Thoracic aorta (tissue), 2 donors: ENCODE measurements around the gene EFCAB12. TPM values are rescaled to one million over a fixed set of nuclear protein-coding genes. Genes with fewer than 3 reads are reported as not detected.
A peak's percentile ranks its signal among the peaks of the same experiment; 100 is the strongest.
"Not testable (repeated sequence)": the region's sequence is repeated elsewhere in the genome, so short reads cannot be mapped to it uniquely, and the experiment has no call there.

Source experiments
- ATAC-seq: fragments of 150-250 bp; one replicate; pipeline ENCODE4 v1.8.0; 2017; ENCODE audit warnings: low read depth; ENCODE audit not compliant: insufficient number of reproducible peaks, low FRiP score
- DNase-seq: peaks from one replicate; pipeline ENCODE4 v3.0.0-alpha.2; 2020; ENCODE audit warnings: low spot score
- H3K27ac ChIP-seq, 2 donors: fragments of 200-600 bp; sonication (generic); 1 replicate in 1 of 2; 2 replicates in 1 of 2; pipeline ENCODE4 v1.5.1; 2016; ENCODE audit warnings: mild to moderate bottlenecking in 2 of 2, moderate library complexity in 2 of 2
- H3K27me3 ChIP-seq: fragments of 200-600 bp; sonication (generic); replicated peaks from 2 replicates; pipeline ENCODE4 v1.6.0; 2016; ENCODE audit warnings: mild to moderate bottlenecking; ENCODE audit not compliant: insufficient read depth
- H3K36me3 ChIP-seq: fragments of 200-600 bp; sonication (generic); one replicate; pipeline ENCODE4 v1.5.1; 2016
- H3K4me1 ChIP-seq, 2 donors: fragments of 200-600 bp; sonication (generic); 1 replicate in 1 of 2; 2 replicates in 1 of 2; pipeline versions ENCODE4 v1.5.1 to v1.6.0; 2016; ENCODE audit warnings: low read depth in 2 of 2, mild to moderate bottlenecking in 1 of 2; ENCODE audit not compliant: control insufficient read depth in 1 of 2
- H3K4me3 ChIP-seq: fragments of 200-600 bp; sonication (generic); 2 replicates; pipeline ENCODE4 v1.5.1; 2016; ENCODE audit warnings: mild to moderate bottlenecking
- H3K9me3 ChIP-seq: fragments of 200-600 bp; sonication (generic); 2 replicates; pipeline ENCODE4 v1.5.1; 2016
- CTCF ChIP-seq: fragments of 200-600 bp; sonication (generic); IDR thresholded peaks from one replicate; pipeline ENCODE4 v1.5.1; 2019; ENCODE audit warnings: antibody characterized with exemption
- total RNA-seq, 2 donors: library from RNA; depleted of rRNA; stranded (reverse); fragments of >200 nt; gene quantifications; one replicate each; pipeline versions ENCODE4 v1.1.0 to v1.2.3, GENCODE V29; 2016

The EFCAB12 gene
- total RNA-seq, 2 donors from 2014 or later = 0.68 TPM; not detected in 1

- no peak overlapping the region for H3K27ac ChIP-seq
- no peak for ATAC-seq
- DNase-seq = no peak
- peaks cover 0 to 7% of the 10 kb centered on the region in 2 donors for H3K4me1 ChIP-seq
- H3K9me3 ChIP-seq = no peaks in the 10 kb centered on the region
- TF ChIP-seq CTCF = no peak
- H3K36me3 ChIP-seq = peaks cover 42% of the 10 kb centered on the region
- no peak overlapping the region for H3K4me3 ChIP-seq
- no peaks in the 10 kb centered on the region for H3K27me3 ChIP-seq
These were observed 40.9 kb downstream of the EFCAB12 start for GRCh38 chr3:129387487-129387886.

- no peaks in the 10 kb centered on the region for H3K9me3 ChIP-seq
- DNase-seq (no peak), ATAC-seq (no peak)
- peaks cover 38% of the 10 kb centered on the region for H3K36me3 ChIP-seq
- no peak overlapping the region for H3K4me3 ChIP-seq
- H3K27ac ChIP-seq = no peak overlapping the region
- TF ChIP-seq CTCF = no peak
- no peaks in the 10 kb centered on the region for H3K27me3 ChIP-seq
- peaks cover 0 to 7% of the 10 kb centered on the region in 2 donors for H3K4me1 ChIP-seq
These were observed 41.5 kb downstream of the EFCAB12 start for GRCh38 chr3:129386984-129387383.

- not testable (repeated sequence) for DNase-seq, ATAC-seq, H3K27ac ChIP-seq, H3K4me3 ChIP-seq, H3K27me3 ChIP-seq, H3K9me3 ChIP-seq, H3K4me1 ChIP-seq
- peaks cover 28% of the 10 kb centered on the region for H3K36me3 ChIP-seq
These were observed 42.9 kb downstream of the EFCAB12 start for GRCh38 chr3:129385507-129385906.

- no peak overlapping the region for H3K4me3 ChIP-seq
- TF ChIP-seq CTCF = no peak
- ATAC-seq (no peak), DNase-seq (no peak)
- H3K27ac ChIP-seq = no peak overlapping the region
- H3K36me3 ChIP-seq = peaks cover 22% of the 10 kb centered on the region
- H3K9me3 ChIP-seq = no peaks in the 10 kb centered on the region
- H3K4me1 ChIP-seq = peaks cover 0 to 7% of the 10 kb centered on the region in 2 donors
- H3K27me3 ChIP-seq = no peaks in the 10 kb centered on the region
These were observed 43.7 kb downstream of the EFCAB12 start for GRCh38 chr3:129384594-129385323.

- not testable (repeated sequence) for H3K4me3 ChIP-seq, H3K27me3 ChIP-seq, ATAC-seq, H3K9me3 ChIP-seq, H3K27ac ChIP-seq, H3K4me1 ChIP-seq, DNase-seq
- H3K36me3 ChIP-seq = peaks cover 16% of the 10 kb centered on the region
These were observed 44.3 kb downstream of the EFCAB12 start for GRCh38 chr3:129384103-129384502.

GRCh38 chr3:129383292-129383860 is 45.1 kb downstream of the EFCAB12 start:
- H3K4me1 ChIP-seq = no peaks in the 10 kb centered on the region
- no peaks in the 10 kb centered on the region for H3K9me3 ChIP-seq
- ATAC-seq (no peak), DNase-seq (no peak)
- H3K4me3 ChIP-seq = no peak overlapping the region
- peak; percentile 58 for TF ChIP-seq CTCF
- H3K27me3 ChIP-seq = no peaks in the 10 kb centered on the region
- H3K27ac ChIP-seq = no peak overlapping the region
- H3K36me3 ChIP-seq = peaks cover 12% of the 10 kb centered on the region
